Cardiac septum (tissue), 1 donor: ENCODE data around the gene OLFM1. TPM values are rescaled to one million over a fixed set of nuclear protein-coding genes. Genes with fewer than 3 reads are reported as not detected.
"Not testable (repeated sequence)": the region's sequence is repeated elsewhere in the genome, so short reads cannot be mapped to it uniquely, and the experiment has no call there.

Source experiments
- DNase-seq: peaks from one replicate; pipeline ENCODE4 v3.0.0-alpha.2; 2020; ENCODE audit warnings: low spot score
- intact Hi-C: fragments of 100-400 bp; cut with DNase I; formaldehyde crosslinking; loops from one replicate; pipeline ENCODE4 v1.14.0; 2022
- total RNA-seq: library from RNA; stranded (reverse); fragmentation: NEBNext Ultra II Directional; extraction: Animal tissue kit (Norgen Biotek cat#: 25700); gene quantifications from one replicate; pipeline ENCODE4 v1.2.1, GENCODE V29; 2021
- donor health status: DM: no; HTN: no; CAD: no.

OLFM1 gene
- total RNA-seq, 1 donor from 2014 or later, result 8.6 TPM

GRCh38 chr9:135138078-135138855 is 50.8 kb downstream of the OLFM1 start:
- intact Hi-C loops, result no loop called here

GRCh38 chr9:135139366-135139959 is 52.0 kb downstream of the OLFM1 start:
- intact Hi-C loops, result no loop called here
- DNase-seq, result no peak

More at GRCh38 chr9:135138078-135138855, 50.8 kb downstream of the OLFM1 start:
- DNase-seq, result no peak

DNA sequence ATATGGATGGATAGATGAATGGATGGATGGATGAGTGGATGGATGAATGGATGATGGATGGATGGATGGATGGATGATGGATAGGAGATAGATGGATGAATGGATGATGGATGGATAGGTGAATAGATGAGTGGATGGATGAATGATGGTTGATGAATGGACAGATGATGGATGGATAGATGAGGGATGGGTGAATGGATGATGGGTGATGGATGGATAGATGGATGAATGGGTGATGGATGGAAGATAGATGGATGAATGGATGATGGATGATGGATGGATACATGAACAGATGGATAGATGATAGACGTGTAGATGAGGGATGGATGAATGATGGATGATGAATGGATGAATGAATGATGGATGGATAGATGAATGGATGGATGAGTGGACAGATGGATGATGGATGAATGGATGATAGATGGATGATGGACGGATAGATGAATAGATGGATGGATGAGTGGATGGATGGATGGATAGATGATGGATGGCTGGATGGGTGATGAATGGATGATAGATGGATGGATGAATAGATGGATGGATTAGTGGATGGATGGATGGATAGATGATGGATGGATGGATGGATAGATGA is 53.8 kb downstream of the OLFM1 start:
- DNase-seq, result no peak
- intact Hi-C loops, result no loop called here

DNA sequence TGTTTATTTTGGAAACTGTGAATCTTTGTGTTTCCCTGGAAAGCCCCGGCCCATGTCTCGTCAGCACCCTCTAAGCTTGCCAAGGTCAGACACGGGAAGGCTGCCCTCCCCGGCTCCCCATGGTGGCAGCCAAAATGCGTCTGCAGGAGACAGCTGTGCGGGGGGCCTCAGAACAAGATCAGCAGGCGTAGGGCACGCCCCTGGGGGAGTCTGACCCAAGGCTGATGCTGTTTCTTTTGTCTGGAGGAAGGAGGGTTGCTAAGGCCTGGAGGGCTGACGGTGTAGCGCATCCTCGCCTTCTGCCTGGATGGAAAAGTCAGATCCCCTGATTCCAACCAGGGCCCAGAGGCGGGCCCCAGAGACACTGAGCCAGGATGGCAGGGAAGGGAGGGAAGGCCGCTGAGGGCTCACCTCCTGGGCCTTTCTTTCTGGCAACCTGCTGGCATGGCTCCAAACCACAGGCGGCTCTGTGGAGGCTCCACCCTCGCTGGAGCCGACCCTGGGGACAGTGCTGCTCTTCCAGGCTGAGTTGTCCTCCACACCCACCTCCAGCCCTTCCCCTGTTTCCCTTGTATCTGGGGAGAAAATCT is 57.2 kb downstream of the OLFM1 start:
- DNase-seq, result no peak
- intact Hi-C loops, result no loop called here

DNA sequence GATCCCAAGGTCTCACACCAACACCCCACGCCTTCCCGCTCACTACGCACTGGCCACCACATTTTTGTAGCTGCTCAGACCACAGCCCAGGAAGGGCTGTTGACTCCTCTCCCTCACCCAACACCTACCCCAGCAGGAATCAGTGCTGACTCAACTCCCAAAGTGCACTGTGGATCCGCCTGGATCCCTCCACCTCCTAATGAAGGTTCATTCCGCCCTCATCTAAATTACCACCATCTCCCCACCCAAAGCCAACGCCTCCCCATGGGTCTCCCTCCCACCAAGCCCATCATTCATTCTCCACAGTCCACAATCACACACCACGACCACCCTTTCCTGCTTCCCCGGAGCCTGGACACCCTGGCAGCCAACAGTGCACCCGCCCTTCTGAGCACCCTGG is 57.8 kb downstream of the OLFM1 start:
- intact Hi-C loops, result no loop called here
- no peak for DNase-seq

DNA sequence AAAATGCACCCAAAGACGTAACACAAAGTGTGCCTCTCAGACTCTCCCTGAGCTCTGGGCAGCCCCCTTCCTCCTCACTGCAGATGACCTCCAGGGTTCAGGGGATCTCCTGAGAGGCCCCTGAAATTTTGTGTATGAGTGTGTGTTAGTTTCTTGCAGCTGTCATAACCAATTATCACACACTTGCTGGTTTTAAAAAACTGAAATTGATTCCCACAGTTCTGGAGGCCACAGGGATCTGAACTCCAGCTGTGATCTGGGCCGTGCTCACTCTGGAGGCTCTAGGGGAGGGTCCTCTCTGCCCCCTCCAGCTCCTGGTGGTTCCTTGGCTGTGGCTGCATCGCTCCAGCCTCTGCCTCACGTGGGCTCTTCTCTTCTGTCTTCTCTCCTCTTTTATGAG is 58.8 kb downstream of the OLFM1 start:
- intact Hi-C loops, result no loop called here
- DNase-seq, result no peak

- DNase-seq, result no peak
- intact Hi-C loops, result no loop called here
Measured at GRCh38 chr9:135146766-135147473, 59.5 kb downstream of the OLFM1 start.

- no peak for DNase-seq
- intact Hi-C loops, result no loop called here
Measured at GRCh38 chr9:135147474-135147805, 60.0 kb downstream of the OLFM1 start.

DNA sequence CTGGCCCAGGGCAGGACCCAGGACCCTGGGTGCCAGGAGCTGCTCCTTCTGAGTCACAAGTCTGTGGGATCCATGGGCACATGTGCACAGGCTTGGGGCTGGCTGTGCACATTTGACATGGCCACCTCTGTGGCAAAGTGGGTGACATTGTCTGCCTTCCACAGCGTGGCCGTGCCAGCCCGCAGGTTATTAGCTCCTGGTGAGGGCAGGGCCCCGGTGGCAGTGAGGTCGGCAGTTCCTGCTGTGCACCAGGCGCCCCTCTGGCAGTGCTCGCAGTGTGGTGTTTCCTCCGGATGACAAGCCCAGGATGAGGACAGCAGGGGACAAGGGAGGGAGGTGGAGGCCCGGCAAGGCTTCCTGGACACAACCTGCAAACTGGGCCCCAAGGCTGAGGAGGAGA is 60.5 kb downstream of the OLFM1 start:
- DNase-seq, result no peak
- intact Hi-C loops, result no loop called here

- intact Hi-C loops, result no loop called here
- DNase-seq, result no peak
Measured at GRCh38 chr9:135148386-135148785, 60.9 kb downstream of the OLFM1 start.

GRCh38 chr9:135149901-135150300 is 62.4 kb downstream of the OLFM1 start:
- DNase-seq, intact Hi-C loops: not testable (repeated sequence)

- DNase-seq, result no peak
- intact Hi-C loops, result no loop called here
Measured at GRCh38 chr9:135150981-135151380, 63.5 kb downstream of the OLFM1 start.

DNA sequence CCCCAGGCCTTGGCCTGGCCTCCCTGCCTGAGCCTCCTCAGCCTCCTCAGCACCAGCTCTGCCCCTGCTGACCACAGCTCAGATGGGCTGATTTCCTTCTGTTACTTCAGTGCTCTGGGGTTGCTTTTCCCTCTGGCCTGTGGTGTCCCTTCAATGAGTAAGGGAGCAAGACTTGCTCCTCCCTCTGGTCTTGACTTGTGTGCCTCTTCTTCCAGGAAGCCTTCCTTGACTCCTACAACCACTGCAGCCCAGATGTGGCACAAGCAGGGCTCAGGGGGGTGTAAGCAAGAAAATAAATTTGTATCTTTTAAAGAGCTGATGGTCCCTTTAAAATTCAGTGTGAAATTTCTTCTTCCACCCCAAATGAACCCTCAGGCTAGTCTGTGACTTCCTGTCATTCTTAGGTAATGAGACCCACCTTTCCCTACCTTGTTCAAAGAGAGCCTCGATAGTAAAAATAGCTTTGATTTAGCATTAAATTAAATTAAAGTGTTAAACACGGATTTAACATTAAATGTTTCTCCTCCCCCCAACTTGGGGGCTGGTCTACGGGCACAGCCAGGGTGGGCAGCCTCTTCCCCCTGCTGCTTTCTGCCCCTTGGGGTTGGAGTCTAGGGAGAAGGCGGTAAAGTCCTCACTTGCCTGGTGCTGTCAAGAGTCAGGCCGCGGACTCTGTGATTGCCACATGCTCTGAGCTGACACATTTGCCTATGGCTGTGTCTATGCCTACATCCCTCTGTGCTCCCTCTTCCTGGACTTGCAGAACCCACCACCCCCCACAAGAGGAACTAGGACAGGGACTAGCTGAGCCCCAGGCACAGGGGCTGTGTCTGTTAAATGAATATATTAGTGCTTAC is 64.5 kb downstream of the OLFM1 start:
- DNase-seq, result no peak
- intact Hi-C loops, result no loop called here

DNA sequence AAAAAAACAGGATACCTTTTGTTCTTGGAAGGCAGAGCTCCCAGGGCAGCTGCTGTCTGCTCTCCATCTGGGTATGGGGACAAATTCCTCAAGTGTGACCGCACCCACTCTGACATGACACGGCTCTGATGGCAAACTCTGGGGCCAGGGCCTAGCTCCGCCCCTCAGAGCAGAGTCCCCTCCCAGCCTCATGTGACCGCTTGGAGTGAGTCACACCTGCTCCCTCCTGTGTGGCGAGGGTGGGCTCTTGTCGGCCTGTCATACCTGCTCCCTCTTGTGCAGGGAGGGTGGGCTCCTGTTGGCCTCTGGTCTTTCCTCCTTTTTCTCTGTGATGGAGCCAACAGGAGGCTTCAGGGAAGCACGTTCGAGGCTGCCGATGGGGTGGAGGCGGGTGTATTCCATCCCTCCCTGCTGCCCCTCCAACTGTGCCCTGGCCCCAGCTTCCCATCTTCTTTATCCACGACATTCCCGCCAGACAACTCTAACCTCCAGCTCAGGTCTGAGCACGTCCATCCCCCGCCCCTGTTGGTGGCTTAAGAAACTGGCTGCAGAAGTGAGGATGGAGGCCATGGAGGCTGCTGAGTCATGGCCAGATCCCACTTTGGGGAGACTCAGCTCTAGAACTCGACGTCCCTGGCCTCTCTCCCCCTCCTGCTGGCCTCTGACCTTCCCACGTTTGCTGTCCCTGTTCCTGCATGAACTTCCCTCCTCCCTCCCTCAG is 65.3 kb downstream of the OLFM1 start:
- no peak for DNase-seq
- intact Hi-C loops, result no loop called here

- no peak for DNase-seq
- intact Hi-C loops, result no loop called here
Measured at GRCh38 chr9:135154050-135154615, 66.7 kb downstream of the OLFM1 start.

DNA sequence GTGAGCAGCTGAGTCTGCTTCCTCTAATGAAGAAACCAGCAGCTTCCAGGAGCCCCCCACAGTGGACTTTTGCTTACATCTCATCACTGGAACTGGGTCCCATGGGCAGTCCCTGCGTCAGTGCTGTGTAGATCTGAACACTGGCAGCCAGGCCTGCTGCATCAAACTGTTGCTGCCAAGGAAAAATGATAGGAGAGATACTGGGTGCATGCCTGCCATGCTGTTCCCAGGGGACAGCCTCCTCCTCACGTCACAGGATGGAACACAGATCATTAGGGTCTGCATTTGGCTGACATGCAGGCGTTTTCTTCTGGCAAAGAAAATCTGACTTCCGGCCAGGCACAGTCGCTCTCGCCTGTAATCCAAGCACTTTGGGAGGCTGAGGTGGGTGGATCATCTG is 67.9 kb downstream of the OLFM1 start:
- DNase-seq, result no peak
- intact Hi-C loops, result no loop called here

DNA sequence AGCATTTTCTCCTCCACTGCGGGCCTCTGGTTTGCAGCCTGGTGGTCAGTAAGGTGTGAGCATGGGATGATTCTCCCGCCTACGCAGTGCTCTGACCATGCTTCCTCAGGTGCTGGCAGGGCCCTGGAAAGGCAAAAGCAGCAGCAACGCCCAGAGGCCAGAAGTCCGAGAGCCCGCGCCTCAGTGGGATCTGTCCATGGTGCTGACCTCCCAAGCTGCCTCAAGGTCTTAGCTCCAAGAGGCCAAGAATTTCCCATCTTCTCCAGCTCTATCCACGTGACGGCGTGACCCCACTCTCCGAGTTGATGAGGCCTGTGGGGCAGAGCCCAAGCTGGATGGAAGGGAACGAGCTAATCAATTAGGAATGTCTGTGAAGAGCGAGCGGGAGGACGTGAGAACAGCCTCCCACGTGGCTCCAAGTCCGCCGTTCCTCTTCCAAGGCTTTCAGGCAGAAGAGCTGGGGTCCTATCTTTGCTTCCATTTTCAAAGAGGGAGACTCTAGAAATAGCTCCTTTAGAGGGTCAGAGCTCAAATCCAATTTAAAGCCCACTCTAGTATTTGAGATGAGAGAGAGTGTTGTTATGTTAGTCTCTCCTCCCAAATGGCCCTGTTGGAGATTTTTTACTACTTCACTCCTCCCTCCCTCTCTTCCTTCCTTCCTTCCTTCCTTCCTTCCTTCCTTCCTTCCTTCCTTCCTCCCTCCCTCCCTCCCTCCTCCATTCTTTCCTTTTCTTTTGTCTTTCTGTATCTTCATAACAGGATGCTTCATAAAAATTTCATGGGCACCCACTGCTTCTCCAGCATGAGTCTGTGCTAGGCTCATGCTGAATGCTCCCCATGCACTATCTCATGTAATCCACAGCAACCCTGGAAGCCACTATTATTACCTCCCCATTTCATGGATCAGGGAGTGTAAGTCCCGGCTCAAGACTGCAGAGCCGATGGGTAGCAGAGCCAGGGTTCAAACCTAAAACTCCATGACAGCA is 69.3 kb downstream of the OLFM1 start:
- DNase-seq, result no peak
- intact Hi-C loops, result no loop called here
